ENCODE results near the gene MPND.

Gene MPND

GRCh38 chr19:4343370-4344307, at the start of gene MPND:
MPND (plus strand) TSS chr19:4343562; CDS start chr19:4343594, 32 bp downstream.
- peak; percentile 74 for DNase-seq (ENCODE audit: low read depth)

- no peak for DNase-seq (ENCODE audit: low read depth)
These were observed 49.0 kb upstream of the MPND start for GRCh38 chr19:4294389-4294788.

- no peak for DNase-seq (ENCODE audit: low read depth)
These were observed 47.2 kb upstream of the MPND start for GRCh38 chr19:4295972-4296771.

GRCh38 chr19:4297901-4298809, 45.2 kb upstream of the MPND start:
- DNase-seq (ENCODE audit: low read depth), result no peak

GRCh38 chr19:4298810-4299550, 44.4 kb upstream of the MPND start:
- no peak for DNase-seq (ENCODE audit: low read depth)

GRCh38 chr19:4300589-4300988, 42.8 kb upstream of the MPND start:
- DNase-seq (ENCODE audit: low read depth), result no peak

GRCh38 chr19:4301590-4302242, 41.6 kb upstream of the MPND start:
- no peak for DNase-seq (ENCODE audit: low read depth)

GRCh38 chr19:4302243-4302640, 41.1 kb upstream of the MPND start, which contains the start of gene TMIGD2:
TMIGD2 (minus strand) TSS chr19:4302389; CDS start chr19:4302385, 4 bp downstream.
- DNase-seq (ENCODE audit: low read depth), result no peak

GRCh38 chr19:4303819-4304537, 39.4 kb upstream of the MPND start:
- no peak for DNase-seq (ENCODE audit: low read depth)

GRCh38 chr19:4304538-4305256, 38.7 kb upstream of the MPND start, which contains the start of gene FSD1:
FSD1 (plus strand) TSS chr19:4304598; CDS start chr19:4304747, 149 bp downstream.
- peak; percentile 3 for DNase-seq (ENCODE audit: low read depth)

GRCh38 chr19:4305257-4305612, 38.1 kb upstream of the MPND start:
- DNase-seq (ENCODE audit: low read depth), result no peak

GRCh38 chr19:4305659-4306058, 37.7 kb upstream of the MPND start:
- no peak for DNase-seq (ENCODE audit: low read depth)

- DNase-seq (ENCODE audit: low read depth), result no peak
These were observed 32.9 kb upstream of the MPND start for GRCh38 chr19:4310247-4311121.

- no peak for DNase-seq (ENCODE audit: low read depth)
These were observed 29.4 kb upstream of the MPND start for GRCh38 chr19:4313847-4314490.

- DNase-seq (ENCODE audit: low read depth), result no peak
These were observed 26.4 kb upstream of the MPND start for GRCh38 chr19:4316956-4317355.

- DNase-seq (ENCODE audit: low read depth), result no peak
These were observed 24.9 kb upstream of the MPND start for GRCh38 chr19:4318460-4318859.

- no peak for DNase-seq (ENCODE audit: low read depth)
These were observed 24.2 kb upstream of the MPND start for GRCh38 chr19:4319067-4319718.
